ES-I3 (cell line): Measurements from ENCODE around the gene TTPAL.
"Not testable (repeated sequence)": the region's sequence is repeated elsewhere in the genome, so short reads cannot be mapped to it uniquely, and the experiment has no call there.

Source experiments
- H3K36me3 ChIP-seq: 2 replicates; pipeline ENCODE4 v1.6.1; 2013; ENCODE audit warnings: mild to moderate bottlenecking, low read length, control low read depth, moderate library complexity; ENCODE audit not compliant: insufficient read depth
- H3K4me1 ChIP-seq: 2 replicates; pipeline ENCODE4 v1.6.1; 2013; ENCODE audit warnings: mild to moderate bottlenecking, control low read depth, low read length; ENCODE audit not compliant: insufficient read depth
- H3K9ac ChIP-seq: 2 replicates; pipeline ENCODE4 v1.6.1; 2013; ENCODE audit warnings: low read depth, mild to moderate bottlenecking, low read length, moderate library complexity
- H3K9me3 ChIP-seq: 2 replicates; pipeline ENCODE4 v1.6.1; 2013; ENCODE audit warnings: mild to moderate bottlenecking, low read length, moderate library complexity; ENCODE audit not compliant: control insufficient read depth, insufficient read depth

TTPAL gene

GRCh38 chr20:44470327-44470726, 5.3 kb upstream of the TTPAL start:
- H3K36me3 ChIP-seq = no peaks in the 10 kb centered on the region
- no peak overlapping the region for H3K9ac ChIP-seq
- no peaks in the 10 kb centered on the region for H3K4me1 ChIP-seq
- H3K9me3 ChIP-seq = no peaks in the 10 kb centered on the region

GRCh38 chr20:44471481-44471882, 4.2 kb upstream of the TTPAL start:
- Histone ChIP-seq H3K36me3 (no peaks in the 10 kb centered on the region), H3K9me3 (no peaks in the 10 kb centered on the region), H3K4me1 (0 out of 2 replicates have a peak, but pooled peaks cover under 1% of the 10 kb centered on the region), H3K9ac (no peak overlapping the region)

- H3K36me3 ChIP-seq, H3K9ac ChIP-seq, H3K4me1 ChIP-seq, H3K9me3 ChIP-seq: not testable (repeated sequence)
Observed at GRCh38 chr20:44472283-44472682, 3.4 kb upstream of the TTPAL start.

- H3K9me3 ChIP-seq = no peaks in the 10 kb centered on the region
- H3K36me3 ChIP-seq = no peaks in the 10 kb centered on the region
- H3K4me1 ChIP-seq = 0 out of 2 replicates have a peak, but pooled peaks cover 8% of the 10 kb centered on the region
- H3K9ac ChIP-seq = peak overlapping the region; percentile 82; the same call in 1 of the 2 replicates
Observed at GRCh38 chr20:44475372-44475693, 341 bp upstream of the TTPAL start.

GRCh38 chr20:44477151-44477550, 1.5 kb downstream of the TTPAL start:
- Histone ChIP-seq H3K9me3 (no peaks in the 10 kb centered on the region), H3K4me1 (0 out of 2 replicates have a peak, but pooled peaks cover 8% of the 10 kb centered on the region), H3K36me3 (no peaks in the 10 kb centered on the region), H3K9ac (no peak overlapping the region)

- 0 out of 2 replicates have a peak, but pooled peaks cover 8% of the 10 kb centered on the region for H3K4me1 ChIP-seq
- H3K36me3 ChIP-seq = no peaks in the 10 kb centered on the region
- H3K9ac ChIP-seq = no peak overlapping the region
- no peaks in the 10 kb centered on the region for H3K9me3 ChIP-seq
Observed at GRCh38 chr20:44478206-44478605, 2.5 kb downstream of the TTPAL start.

GRCh38 chr20:44479643-44480042, 4.0 kb downstream of the TTPAL start:
- no peaks in the 10 kb centered on the region for H3K9me3 ChIP-seq
- H3K9ac ChIP-seq = no peak overlapping the region
- H3K4me1 ChIP-seq = 0 out of 2 replicates have a peak, but pooled peaks cover 8% of the 10 kb centered on the region
- peaks cover 4% of the 10 kb centered on the region; the same call in 1 of the 2 replicates for H3K36me3 ChIP-seq

GRCh38 chr20:44480097-44480496, 4.4 kb downstream of the TTPAL start:
- Histone ChIP-seq H3K9ac (no peak overlapping the region), H3K9me3 (no peaks in the 10 kb centered on the region), H3K4me1 (0 out of 2 replicates have a peak, but pooled peaks cover 8% of the 10 kb centered on the region), H3K36me3 (peaks cover 4% of the 10 kb centered on the region; the same call in 1 of the 2 replicates)

GRCh38 chr20:44481719-44482416, 6.2 kb downstream of the TTPAL start:
- peaks cover 10% of the 10 kb centered on the region; the same call in 1 of the 2 replicates for H3K36me3 ChIP-seq
- H3K4me1 ChIP-seq = 0 out of 2 replicates have a peak, but pooled peaks cover 3% of the 10 kb centered on the region
- no peaks in the 10 kb centered on the region for H3K9me3 ChIP-seq
- H3K9ac ChIP-seq = no peak overlapping the region

- peaks cover 10% of the 10 kb centered on the region; the same call in 1 of the 2 replicates for H3K36me3 ChIP-seq
- no peak overlapping the region for H3K9ac ChIP-seq
- H3K4me1 ChIP-seq = no peaks in the 10 kb centered on the region
- H3K9me3 ChIP-seq = no peaks in the 10 kb centered on the region
Observed at GRCh38 chr20:44483112-44483511, 7.4 kb downstream of the TTPAL start.

GRCh38 chr20:44485078-44485829, 9.6 kb downstream of the TTPAL start:
- H3K9ac ChIP-seq = no peak overlapping the region
- H3K36me3 ChIP-seq = peaks cover 24% of the 10 kb centered on the region; the same call in 1 of the 2 replicates
- no peaks in the 10 kb centered on the region for H3K4me1 ChIP-seq
- no peaks in the 10 kb centered on the region for H3K9me3 ChIP-seq

GRCh38 chr20:44485830-44486198, 10.1 kb downstream of the TTPAL start:
- Histone ChIP-seq H3K9ac (no peak overlapping the region), H3K36me3 (peaks cover 29% of the 10 kb centered on the region), H3K9me3 (no peaks in the 10 kb centered on the region), H3K4me1 (no peaks in the 10 kb centered on the region)

- Histone ChIP-seq H3K36me3 (peaks cover 34% of the 10 kb centered on the region), H3K9me3 (no peaks in the 10 kb centered on the region), H3K4me1 (no peaks in the 10 kb centered on the region), H3K9ac (no peak overlapping the region)
Observed at GRCh38 chr20:44488551-44488950, 12.9 kb downstream of the TTPAL start.

- Histone ChIP-seq H3K9me3 (no peaks in the 10 kb centered on the region), H3K36me3 (peaks cover 33% of the 10 kb centered on the region), H3K4me1 (no peaks in the 10 kb centered on the region), H3K9ac (no peak overlapping the region)
Observed at GRCh38 chr20:44489223-44489622, 13.5 kb downstream of the TTPAL start.

- Histone ChIP-seq H3K9me3 (no peaks in the 10 kb centered on the region), H3K4me1 (no peaks in the 10 kb centered on the region), H3K36me3 (peaks cover 31% of the 10 kb centered on the region), H3K9ac (no peak overlapping the region)
Observed at GRCh38 chr20:44489931-44490330, 14.3 kb downstream of the TTPAL start.
